Stimulated activated naive B cell treated with anti-CD40 and anti-IgM and Interleukin-4, amounts not matched to agents 10 μg/mL and 1 μg/mL and 100 μg/mL, for 72 hours (primary cell): ENCODE data around the gene PPP2R2C.
A peak's percentile ranks its signal among the peaks of the same experiment; 100 is the strongest.

Source experiments
- ATAC-seq, 2 donors: fragments of 150-1000 bp; cut with Tn5 transposase; replicated peaks; 2 replicates each; pipeline ENCODE4 v1.10.0; 2021; ENCODE audit warnings: moderate library complexity in 1 of 2
- DNase-seq: peaks from one replicate; pipeline ENCODE4 v3.0.0; 2021
- H3K27ac Mint-ChIP-seq: one replicate; pipeline ENCODE4 v1.8.0; 2022; ENCODE audit warnings: mild to moderate bottlenecking, mixed read lengths
- H3K27me3 Mint-ChIP-seq, 2 donors: one replicate each; pipeline ENCODE4 v1.8.0; 2022; ENCODE audit warnings: mixed read lengths in 2 of 2
- H3K36me3 Mint-ChIP-seq, 2 donors: one replicate each; pipeline ENCODE4 v1.8.0; 2022; ENCODE audit warnings: mixed read lengths in 2 of 2, mild to moderate bottlenecking in 1 of 2
- H3K4me1 Mint-ChIP-seq, 2 donors: one replicate each; pipeline ENCODE4 v1.8.0; 2022; ENCODE audit warnings: mixed read lengths in 2 of 2, mild to moderate bottlenecking in 1 of 2
- H3K4me3 Mint-ChIP-seq, 2 donors: one replicate each; pipeline ENCODE4 v1.8.0; 2022; ENCODE audit warnings: mild to moderate bottlenecking in 2 of 2, mixed read lengths in 2 of 2, moderate library complexity in 1 of 2
- H3K9me3 Mint-ChIP-seq, 2 donors: one replicate each; pipeline ENCODE4 v1.8.0; 2022; ENCODE audit warnings: mixed read lengths in 2 of 2, mild to moderate bottlenecking in 1 of 2

PPP2R2C gene

DNA sequence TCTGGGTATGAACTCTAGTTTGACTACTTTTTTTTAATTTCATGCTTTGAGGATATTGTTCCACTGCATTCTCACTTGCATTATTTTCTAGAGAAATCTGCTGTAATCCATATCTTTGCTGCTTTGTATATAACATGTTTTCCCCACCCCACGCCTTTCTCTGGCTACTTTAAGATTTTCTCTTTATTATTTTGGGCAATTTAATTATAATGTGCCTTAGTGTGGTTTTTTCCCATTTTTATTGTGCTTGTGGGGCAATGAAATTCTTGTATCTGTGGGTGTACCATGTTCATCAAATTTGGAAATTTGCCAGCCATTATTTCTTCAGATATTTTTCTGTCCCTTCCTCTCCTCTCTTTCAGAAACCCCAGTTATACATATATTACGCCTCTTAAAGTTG, 15.1 kb upstream of the PPP2R2C start:
- Mint-ChIP-seq H3K4me1 (no peaks in the 10 kb centered on the region), H3K27me3 (peaks cover 21 to 40% of the 10 kb centered on the region in 2 donors), H3K9me3 (peaks cover 25 to 34% of the 10 kb centered on the region in 2 donors), H3K4me3 (no peak overlapping the region), H3K27ac (no peak overlapping the region), H3K36me3 (peaks cover 0 to 3% of the 10 kb centered on the region in 2 donors)
- DNase-seq (no peak), ATAC-seq (no peak)

DNA sequence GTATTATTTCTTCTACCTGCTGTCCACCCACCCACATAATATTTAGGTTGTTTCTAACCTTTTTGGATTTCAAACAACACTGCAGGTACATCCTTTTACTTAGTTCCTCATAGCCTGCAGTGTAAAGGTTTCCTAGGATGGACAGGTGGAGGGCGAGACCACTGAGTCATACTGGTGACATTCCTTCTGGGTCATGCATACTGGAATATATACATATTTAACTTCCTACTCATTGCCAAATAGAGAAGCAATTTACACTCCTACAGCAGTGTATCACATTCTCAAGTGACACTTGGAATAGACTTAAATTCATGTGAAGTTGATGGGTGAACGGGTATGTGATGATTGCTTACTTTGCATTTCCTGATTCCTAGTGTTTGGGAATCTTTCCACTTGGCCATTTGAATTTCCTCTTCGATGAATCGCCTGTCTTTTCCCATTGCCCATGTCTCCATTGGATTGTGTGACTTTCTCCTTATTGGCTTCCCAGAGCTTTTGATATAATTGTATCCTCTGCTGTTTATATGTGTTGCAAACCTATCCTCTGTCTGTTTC, 8.2 kb upstream of the PPP2R2C start:
- no peak overlapping the region for H3K27ac Mint-ChIP-seq
- peaks cover 18 to 20% of the 10 kb centered on the region in 2 donors for H3K27me3 Mint-ChIP-seq
- peaks cover 4 to 8% of the 10 kb centered on the region in 2 donors for H3K9me3 Mint-ChIP-seq
- ATAC-seq: no peak
- DNase-seq: no peak
- H3K4me3 Mint-ChIP-seq: no peak overlapping the region
- no peaks in the 10 kb centered on the region for H3K36me3 Mint-ChIP-seq
- H3K4me1 Mint-ChIP-seq: no peaks in the 10 kb centered on the region

DNA sequence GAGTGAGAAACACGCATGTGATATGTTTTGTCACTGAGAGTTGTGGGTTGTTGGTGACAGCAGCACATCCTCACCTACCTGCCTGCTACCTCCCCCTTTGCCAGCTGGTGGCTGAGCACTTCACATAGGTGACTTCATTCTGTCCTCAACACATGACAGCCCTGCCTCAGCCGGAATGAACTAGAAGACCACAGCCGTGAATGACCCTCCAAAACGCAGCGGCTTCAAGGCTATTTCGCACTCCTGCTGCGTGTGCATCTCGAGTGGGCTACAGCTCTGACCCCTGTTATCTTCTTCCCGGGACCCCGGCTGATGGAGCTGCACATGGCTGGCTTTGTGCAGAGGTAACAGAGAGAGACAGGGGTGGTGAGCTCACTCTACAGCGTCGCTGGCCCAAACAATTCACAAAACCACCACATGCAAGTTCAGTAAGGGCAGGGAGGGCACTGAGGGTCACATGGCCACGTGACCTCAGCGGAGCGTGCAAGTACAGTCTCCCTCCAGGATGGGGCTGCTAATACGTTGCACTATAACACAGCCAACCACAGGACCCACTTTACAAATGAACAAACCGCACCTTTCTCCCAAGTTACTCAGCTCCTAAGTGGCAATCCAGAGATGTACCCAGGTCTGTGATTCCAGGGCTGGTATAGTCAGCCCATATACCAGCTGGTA, 6.3 kb upstream of the PPP2R2C start:
- ATAC-seq (no peak), DNase-seq (no peak)
- Mint-ChIP-seq H3K4me1 (no peaks in the 10 kb centered on the region), H3K4me3 (no peak overlapping the region), H3K27ac (no peak overlapping the region), H3K9me3 (peaks cover 0 to 3% of the 10 kb centered on the region in 2 donors), H3K27me3 (peaks cover 38 to 39% of the 10 kb centered on the region in 2 donors), H3K36me3 (no peaks in the 10 kb centered on the region)

DNA sequence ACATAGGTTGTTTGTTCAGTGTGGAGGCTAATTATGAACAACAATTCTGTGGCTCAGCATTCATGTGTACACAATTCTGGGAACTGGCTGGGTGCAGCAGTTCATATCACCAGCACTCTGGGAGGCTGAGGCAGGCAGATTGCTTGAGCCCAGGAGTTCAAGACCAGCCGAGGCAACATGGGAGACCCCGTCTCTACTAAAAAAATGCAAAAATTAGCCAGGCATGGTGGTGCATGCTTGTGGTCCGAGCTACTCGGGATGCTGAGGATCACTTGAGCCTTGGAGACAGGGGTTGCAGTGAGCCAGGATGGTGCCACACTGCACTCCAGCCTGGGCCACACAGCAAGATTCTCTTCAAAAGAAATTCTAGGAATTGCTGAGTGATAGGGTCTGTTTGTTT, 4.5 kb upstream of the PPP2R2C start:
- no peak for DNase-seq
- no peaks in the 10 kb centered on the region for H3K36me3 Mint-ChIP-seq
- H3K9me3 Mint-ChIP-seq: peaks cover 0 to 3% of the 10 kb centered on the region in 2 donors
- peaks cover 50 to 51% of the 10 kb centered on the region in 2 donors for H3K27me3 Mint-ChIP-seq
- ATAC-seq: no peak
- H3K4me3 Mint-ChIP-seq: no peak overlapping the region
- no peak overlapping the region for H3K27ac Mint-ChIP-seq
- H3K4me1 Mint-ChIP-seq: no peaks in the 10 kb centered on the region

DNA sequence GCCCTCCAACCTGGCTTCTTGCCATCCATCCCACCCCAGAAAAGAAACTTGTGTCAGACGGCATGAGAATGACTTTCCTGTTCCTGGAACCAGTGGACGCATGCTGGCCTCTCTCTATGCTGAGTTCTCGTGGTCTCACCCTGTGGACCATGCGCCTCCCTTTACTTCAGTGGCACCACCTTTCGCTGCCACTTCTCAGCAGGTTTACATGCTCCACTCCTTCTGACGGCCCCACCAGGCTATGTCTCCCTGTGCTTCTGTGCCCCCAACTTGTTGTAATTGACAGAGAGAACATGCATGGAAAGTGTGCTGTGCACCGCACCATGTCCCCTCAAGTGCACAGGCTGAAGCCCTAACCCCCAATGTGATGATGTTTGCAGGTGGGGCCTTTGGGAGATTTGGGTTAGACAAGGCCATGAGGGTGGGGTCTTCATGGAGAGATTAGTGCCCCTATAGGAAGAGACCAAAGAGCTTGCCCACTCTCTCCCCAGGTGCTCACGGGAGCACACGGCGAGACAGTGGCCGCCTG, 3.1 kb upstream of the PPP2R2C start:
- no peaks in the 10 kb centered on the region for H3K36me3 Mint-ChIP-seq
- H3K4me1 Mint-ChIP-seq: no peaks in the 10 kb centered on the region
- no peak overlapping the region for H3K4me3 Mint-ChIP-seq
- H3K27me3 Mint-ChIP-seq: peaks cover 45 to 51% of the 10 kb centered on the region in 2 donors
- peaks cover 0 to 3% of the 10 kb centered on the region in 2 donors for H3K9me3 Mint-ChIP-seq
- DNase-seq (no peak), ATAC-seq (no peak)
- no peak overlapping the region for H3K27ac Mint-ChIP-seq

DNA sequence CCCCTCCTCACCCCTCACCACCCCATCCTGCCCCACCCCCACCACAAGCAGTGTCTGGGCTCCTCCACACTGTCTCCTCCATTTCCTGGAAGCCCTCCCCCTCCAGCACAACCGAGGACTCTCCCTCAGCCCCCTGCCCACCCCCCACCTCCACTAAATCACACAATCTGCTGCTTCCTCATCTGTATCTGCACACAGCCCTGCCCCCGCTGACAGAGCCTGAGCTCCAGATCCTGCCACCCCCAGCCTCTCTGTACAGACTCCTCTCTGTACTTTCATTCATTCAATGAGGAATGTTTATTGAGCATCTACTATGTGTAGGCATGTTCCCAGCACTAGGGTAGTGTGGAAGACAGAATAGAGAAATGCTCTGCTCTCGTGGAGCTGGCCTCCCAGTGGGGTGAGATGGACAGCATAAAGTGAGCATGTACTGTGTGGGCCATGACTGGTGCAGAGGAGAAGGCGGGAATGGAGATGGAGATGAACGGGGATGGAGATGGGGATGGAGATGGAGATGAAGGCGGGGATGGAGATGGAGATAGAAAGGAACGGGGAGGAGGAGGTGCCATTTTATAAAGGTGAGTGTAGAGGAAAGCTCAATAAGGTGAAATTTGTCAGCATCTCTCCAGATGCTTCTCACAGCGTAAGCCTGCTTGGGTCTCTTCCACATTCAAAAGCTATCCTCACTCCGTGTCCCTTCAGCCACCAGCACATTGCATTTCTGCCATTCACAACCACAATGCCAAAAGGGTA, 2.5 kb upstream of the PPP2R2C start:
- H3K4me3 Mint-ChIP-seq: no peak overlapping the region
- no peaks in the 10 kb centered on the region for H3K36me3 Mint-ChIP-seq
- DNase-seq (no peak), ATAC-seq (no peak)
- peaks cover 51 to 55% of the 10 kb centered on the region in 2 donors for H3K27me3 Mint-ChIP-seq
- H3K27ac Mint-ChIP-seq: no peak overlapping the region
- H3K4me1 Mint-ChIP-seq: peaks cover 0 to 3% of the 10 kb centered on the region in 2 donors
- peaks cover 0 to 3% of the 10 kb centered on the region in 2 donors for H3K9me3 Mint-ChIP-seq

DNA sequence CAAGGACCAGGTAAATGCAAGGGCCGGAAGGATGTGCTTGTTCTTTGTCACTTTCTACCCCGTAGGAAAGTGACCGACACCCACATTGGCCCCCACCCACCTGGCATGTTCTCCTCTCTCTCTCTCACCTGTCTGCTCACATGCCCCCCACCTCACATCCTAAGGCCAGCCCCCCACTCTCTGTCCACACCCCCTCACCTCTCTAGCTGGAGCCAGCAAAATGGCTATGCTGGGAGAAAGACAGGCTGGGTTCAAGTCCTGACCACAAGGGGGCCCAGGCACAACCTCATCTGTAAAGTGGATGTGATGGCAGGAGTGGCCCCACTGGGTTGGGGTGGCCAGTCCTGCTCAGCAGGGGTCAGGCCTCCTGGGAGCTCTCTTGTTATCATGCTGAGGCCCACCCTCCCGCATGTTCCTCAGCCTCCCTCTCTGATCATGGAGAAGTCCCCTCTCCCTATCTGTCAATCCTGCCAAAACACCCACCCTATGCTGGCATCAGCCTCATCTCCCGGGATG, 1.7 kb upstream of the PPP2R2C start:
- no peak for DNase-seq

DNA sequence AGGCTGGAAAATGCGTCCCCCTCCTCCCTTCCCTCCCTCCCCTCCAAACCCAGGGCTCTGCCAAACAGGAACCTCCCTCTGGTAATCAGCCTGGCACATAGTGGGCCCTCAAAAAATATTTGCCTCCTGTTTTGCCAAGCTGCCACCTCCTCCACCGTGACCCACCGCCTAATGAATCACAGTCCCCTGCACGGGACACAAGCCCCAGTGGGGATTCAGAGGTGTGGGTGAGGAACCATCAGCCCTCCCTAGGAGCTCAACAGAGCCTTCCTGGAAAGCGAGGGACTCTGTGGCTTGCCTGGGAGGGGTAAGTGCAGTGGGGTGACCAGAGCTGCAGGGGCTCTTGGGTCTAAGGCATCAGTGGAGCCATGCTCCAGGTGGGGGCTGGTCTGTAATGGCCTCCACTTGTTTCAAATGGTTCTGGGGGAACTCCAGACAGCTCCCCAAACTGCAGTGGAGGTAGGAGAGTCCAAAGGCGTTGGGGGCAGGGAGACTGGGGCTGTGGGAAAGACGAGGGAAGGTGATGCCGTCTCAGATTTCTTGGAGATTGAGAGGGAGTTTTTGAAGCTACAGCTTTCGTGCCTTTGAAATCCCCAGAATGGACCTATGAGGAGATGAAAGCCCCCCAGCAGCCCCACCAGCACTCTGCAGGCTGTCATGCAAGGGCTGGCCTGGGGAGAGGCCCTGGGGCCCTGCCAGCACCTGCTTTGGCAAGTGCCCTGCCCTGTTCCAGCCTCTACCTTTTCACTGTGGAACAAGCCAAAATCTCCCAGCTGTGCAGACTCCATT, 1.0 kb upstream of the PPP2R2C start:
- Mint-ChIP-seq H3K36me3 (no peaks in the 10 kb centered on the region), H3K4me3 (no peak overlapping the region), H3K27ac (no peak overlapping the region), H3K4me1 (peaks cover 0 to 3% of the 10 kb centered on the region in 2 donors), H3K9me3 (peaks cover 0 to 3% of the 10 kb centered on the region in 2 donors), H3K27me3 (peaks cover 63 to 64% of the 10 kb centered on the region in 2 donors)
- DNase-seq: no peak
- ATAC-seq: no peak

More for the DNA sequence above, 1.7 kb upstream of the PPP2R2C start:
- Mint-ChIP-seq H3K27me3 (peaks cover 58 to 63% of the 10 kb centered on the region in 2 donors), H3K4me1 (peaks cover 0 to 3% of the 10 kb centered on the region in 2 donors), H3K36me3 (no peaks in the 10 kb centered on the region), H3K4me3 (no peak overlapping the region), H3K27ac (no peak overlapping the region), H3K9me3 (peaks cover 0 to 3% of the 10 kb centered on the region in 2 donors)
- ATAC-seq: no peak

DNA sequence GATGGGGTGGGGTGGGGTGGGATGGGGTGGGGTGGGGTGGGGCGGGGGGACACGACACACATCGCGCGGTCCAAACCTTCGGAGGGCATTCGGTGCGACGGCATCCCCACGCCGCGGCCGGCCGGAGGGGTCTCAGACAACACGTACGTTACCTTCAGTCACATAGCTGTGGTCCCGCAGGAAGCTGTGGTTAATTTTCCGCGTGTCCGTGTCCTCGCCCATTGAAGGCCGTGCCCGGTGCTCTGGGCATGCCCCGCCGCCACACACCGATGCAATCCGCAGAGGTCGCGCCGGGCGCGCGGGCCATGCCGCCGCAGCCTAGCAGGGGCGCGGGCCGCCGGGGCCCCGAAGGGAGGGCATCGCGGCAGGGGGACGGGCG, 417 bp downstream of the PPP2R2C start:
- Mint-ChIP-seq H3K9me3 (peaks cover 0 to 3% of the 10 kb centered on the region in 2 donors), H3K4me3 (no peak overlapping the region), H3K4me1 (peaks cover 0 to 3% of the 10 kb centered on the region in 2 donors), H3K27ac (no peak overlapping the region), H3K36me3 (no peaks in the 10 kb centered on the region), H3K27me3 (peaks cover 67 to 69% of the 10 kb centered on the region in 2 donors)
- no peak for ATAC-seq
- no peak for DNase-seq

DNA sequence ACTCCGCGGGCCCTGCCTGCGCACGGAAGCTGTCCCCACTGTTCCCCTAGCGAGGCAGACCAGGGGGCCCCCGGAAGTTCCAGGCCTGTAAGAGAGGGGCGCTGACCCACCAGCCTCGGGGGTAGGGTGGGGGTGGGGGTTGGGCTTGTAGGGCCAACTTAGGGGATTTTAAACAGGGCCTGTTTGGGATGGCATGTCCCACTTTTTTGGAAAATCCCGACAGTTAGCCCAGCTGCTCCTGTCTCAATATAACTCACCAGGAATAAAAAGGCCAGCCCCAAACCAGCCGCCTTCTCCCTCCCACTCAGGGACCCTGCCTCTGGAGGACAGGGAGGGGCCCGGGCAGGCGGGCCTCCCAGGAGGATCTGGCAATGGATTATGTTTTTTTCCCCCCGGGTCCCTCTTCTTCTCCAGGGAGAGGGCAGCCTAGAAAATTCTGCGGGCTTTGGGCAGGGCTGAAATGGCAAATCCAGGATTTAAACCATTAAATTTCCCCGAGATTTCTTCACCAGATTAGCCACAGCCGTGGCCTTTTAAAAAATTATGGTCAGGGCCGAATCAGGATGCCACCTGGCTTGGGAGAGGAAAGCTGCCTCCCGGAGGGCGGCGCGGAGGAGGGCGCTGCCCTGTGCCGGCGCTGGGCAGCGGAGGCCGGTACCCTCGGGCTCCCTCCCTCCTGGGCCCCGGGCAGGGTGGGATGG, 957 bp downstream of the PPP2R2C start:
- H3K4me3 Mint-ChIP-seq: peak overlapping the region in 1 of 2 donors; percentile 30
- peaks cover 0 to 3% of the 10 kb centered on the region in 2 donors for H3K9me3 Mint-ChIP-seq
- peaks cover 72 to 74% of the 10 kb centered on the region in 2 donors for H3K27me3 Mint-ChIP-seq
- no peak for ATAC-seq
- no peaks in the 10 kb centered on the region for H3K36me3 Mint-ChIP-seq
- DNase-seq: no peak
- no peak overlapping the region for H3K27ac Mint-ChIP-seq
- peaks cover 0 to 3% of the 10 kb centered on the region in 2 donors for H3K4me1 Mint-ChIP-seq

DNA sequence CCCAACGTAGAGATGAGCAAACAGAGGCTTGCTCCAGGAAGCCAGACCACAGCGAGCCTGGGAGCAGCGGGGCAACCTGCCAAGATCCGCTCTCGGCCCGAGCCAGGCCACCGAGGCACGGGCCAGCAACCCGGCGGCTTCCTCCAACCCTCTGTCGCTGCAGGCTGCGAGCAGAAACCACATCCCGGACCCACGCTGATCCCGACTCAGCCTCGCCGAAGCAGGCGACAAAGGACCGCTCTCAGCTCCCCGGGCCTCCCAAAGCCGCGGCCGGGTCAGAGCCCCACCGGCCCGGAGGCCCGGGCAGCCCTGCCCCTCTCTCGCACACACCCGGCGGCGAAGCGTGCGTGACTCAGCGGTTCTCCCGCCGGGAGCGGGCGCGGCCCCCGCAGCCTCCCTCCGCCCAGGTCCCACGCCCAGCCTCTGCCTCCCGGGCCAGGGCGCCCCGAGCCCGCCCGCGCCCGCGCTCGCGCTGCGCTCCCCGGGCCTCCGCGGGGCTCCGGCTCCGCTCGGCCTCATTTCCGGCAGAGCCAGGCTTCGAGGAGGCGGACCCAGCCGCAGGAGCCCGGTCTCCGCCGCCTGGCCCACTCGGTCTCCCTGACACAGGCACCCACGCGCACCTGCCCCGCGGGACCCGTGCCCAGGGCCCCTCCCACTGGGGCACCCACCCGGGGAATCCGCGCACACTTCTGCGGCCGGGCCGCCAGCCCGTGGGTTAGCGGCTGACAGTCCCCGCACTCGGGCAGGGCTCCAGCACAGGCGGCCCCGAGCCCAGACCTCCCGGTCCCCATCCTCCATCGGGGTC, 1.7 kb downstream of the PPP2R2C start:
- H3K27ac Mint-ChIP-seq: peak overlapping the region; percentile 37
- no peaks in the 10 kb centered on the region for H3K36me3 Mint-ChIP-seq
- DNase-seq (no peak), ATAC-seq (peak; percentile 26 to 34)
- peak overlapping the region; percentile 18 to 30 for H3K4me3 Mint-ChIP-seq
- peaks cover 66 to 68% of the 10 kb centered on the region in 2 donors for H3K27me3 Mint-ChIP-seq
- peaks cover 0 to 3% of the 10 kb centered on the region in 2 donors for H3K9me3 Mint-ChIP-seq
- peaks cover 0 to 3% of the 10 kb centered on the region in 2 donors for H3K4me1 Mint-ChIP-seq

DNA sequence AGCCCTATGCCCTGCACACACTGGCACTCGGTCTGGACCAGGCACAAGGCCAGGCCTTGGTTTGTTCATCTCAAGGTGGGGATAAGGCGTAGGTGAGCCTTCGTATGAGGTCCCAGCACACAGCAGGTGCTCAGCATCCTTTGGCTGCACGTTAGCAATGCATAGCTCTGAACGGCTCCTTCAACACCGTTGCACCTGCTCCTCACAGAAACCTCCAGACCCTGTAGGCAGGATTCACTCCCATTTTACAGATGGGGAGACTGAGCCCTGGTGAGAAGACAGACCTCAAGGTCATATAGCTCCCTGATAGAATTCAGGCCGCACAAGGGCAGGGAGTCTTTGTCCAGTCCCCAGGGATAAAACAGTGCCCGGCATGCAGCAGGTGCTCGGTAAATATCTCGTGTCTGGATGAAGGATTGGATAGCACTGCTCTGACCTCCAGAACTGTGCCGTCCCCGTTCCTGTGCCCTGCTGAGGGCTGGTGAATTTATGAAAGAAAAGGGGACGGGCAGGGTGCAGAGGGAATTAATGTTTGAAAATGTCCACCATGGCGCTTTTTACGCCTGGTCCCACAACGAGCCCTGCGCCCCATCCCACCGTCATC, 2.4 kb downstream of the PPP2R2C start:
- Mint-ChIP-seq H3K4me3 (peak overlapping the region in 1 of 2 donors; percentile 18), H3K9me3 (peaks cover 0 to 3% of the 10 kb centered on the region in 2 donors), H3K27ac (peak overlapping the region; percentile 37), H3K4me1 (peaks cover 0 to 3% of the 10 kb centered on the region in 2 donors), H3K27me3 (peaks cover 60 to 61% of the 10 kb centered on the region in 2 donors), H3K36me3 (no peaks in the 10 kb centered on the region)
- no peak for ATAC-seq
- DNase-seq: no peak
